Lower leg skin (tissue), 4 donors: ENCODE results near the gene GCLC. TPM values are rescaled to one million over a fixed set of nuclear protein-coding genes. Genes with fewer than 3 reads are reported as not detected.

ENCODE experiments used
- DNase-seq, 2 donors: peaks; one replicate each; pipeline ENCODE4 v3.0.0-alpha.2; 2019; ENCODE audit warnings: low spot score in 2 of 2
- H3K4me3 ChIP-seq: fragments of 200-600 bp; sonication (generic); 2 replicates; pipeline ENCODE4 v1.5.1; 2017; ENCODE audit warnings: mild to moderate bottlenecking, low read depth; ENCODE audit not compliant: poor library complexity, severe bottlenecking
- CTCF ChIP-seq, 3 donors: fragments of 450-650 bp; IDR thresholded peaks; one replicate each; pipeline ENCODE4 v1.5.1; 2016; ENCODE audit warnings: antibody characterized with exemption in 3 of 3, mild to moderate bottlenecking in 3 of 3, moderate library complexity in 2 of 3
- POLR2A ChIP-seq, 2 donors: fragments of 450-650 bp; IDR thresholded peaks; one replicate each; pipeline ENCODE4 v1.6.1; 2016 to 2017; ENCODE audit warnings: antibody characterized with exemption in 2 of 2, mild to moderate bottlenecking in 1 of 2, moderate library complexity in 1 of 2
- WGBS, 2 donors: methylation state at CpG; one replicate each; pipeline ENCODE4 v1.1.5; 2018; 5-methylcytosine and 5-hydroxymethylcytosine counted together
- intact Hi-C: fragments of 100-400 bp; cut with DNase I; formaldehyde crosslinking; loops from one replicate; pipeline ENCODE4 v1.15.0; 2023; ENCODE audit warnings: low total_unique reads
- total RNA-seq, 4 donors: library from RNA; depleted of rRNA; stranded (reverse); fragments of >200 nt; gene quantifications; one replicate each; pipeline ENCODE4 v1.1.0, GENCODE V29; 2016

GCLC gene
- total RNA-seq, 4 donors from 2014 or later = 29.2 to 34.1 (median 30.2) TPM

GRCh38 chr6:53540129-53540692 lies 4.7 kb downstream of the GCLC start:
- TF ChIP-seq POLR2A (IDR thresholded peaks at IDR 0.05) (no peak), CTCF (IDR thresholded peaks at IDR 0.05) (no peak)
- intact Hi-C loops = no loop called here
- no peak overlapping the region for H3K4me3 ChIP-seq
- WGBS, 2 donors = 53 to 72% methylated on average over 4 of the region's 4 CpGs
- DNase-seq = no peak

GRCh38 chr6:53539561-53539960 lies 5.3 kb downstream of the GCLC start:
- 75 to 79% methylated on average over 5 of the region's 5 CpGs for WGBS, 2 donors
- TF ChIP-seq POLR2A (IDR thresholded peaks at IDR 0.05) (no peak), CTCF (IDR thresholded peaks at IDR 0.05) (no peak)
- intact Hi-C loops = no loop called here
- DNase-seq = no peak
- H3K4me3 ChIP-seq = no peak overlapping the region

GRCh38 chr6:53536561-53536960 lies 8.3 kb downstream of the GCLC start:
- intact Hi-C loops = no loop called here
- H3K4me3 ChIP-seq = no peak overlapping the region
- TF ChIP-seq POLR2A (IDR thresholded peaks at IDR 0.05) (no peak), CTCF (IDR thresholded peaks at IDR 0.05) (no peak)
- WGBS, 2 donors = 95 to 97% methylated on average over 1 of the region's 1 CpG
- no peak for DNase-seq

- 91 to 93% methylated on average over 1 of the region's 1 CpG for WGBS, 2 donors
- no peak overlapping the region for H3K4me3 ChIP-seq
- intact Hi-C loops = no loop called here
- no peak for DNase-seq
- TF ChIP-seq CTCF (IDR thresholded peaks at IDR 0.05) = no peak
- no peak for TF ChIP-seq POLR2A (IDR thresholded peaks at IDR 0.05)
These were observed 12.0 kb downstream of the GCLC start for GRCh38 chr6:53532942-53533341.

GRCh38 chr6:53532061-53532797 lies 12.7 kb downstream of the GCLC start:
- WGBS, 2 donors = 67 to 78% methylated on average over 8 of the region's 8 CpGs
- no peak for DNase-seq
- H3K4me3 ChIP-seq = no peak overlapping the region
- intact Hi-C loops = no loop called here
- TF ChIP-seq POLR2A (IDR thresholded peaks at IDR 0.05) = no peak
- TF ChIP-seq CTCF (IDR thresholded peaks at IDR 0.05) = no peak
